ENCODE data around the gene CRHR1. TPM values are rescaled to one million over a fixed set of nuclear protein-coding genes. Genes with fewer than 3 reads are reported as not detected.
"Not testable (repeated sequence)": the region's sequence is repeated elsewhere in the genome, so short reads cannot be mapped to it uniquely, and the experiment has no call there.

CRHR1 gene
- under 1 TPM in 3 of 4 donors, not detected in 1; 0.21 to 0.67 (median 0.59) TPM for polyA plus RNA-seq (ENCODE audit: insufficient read length in 4 of 4)

DNA sequence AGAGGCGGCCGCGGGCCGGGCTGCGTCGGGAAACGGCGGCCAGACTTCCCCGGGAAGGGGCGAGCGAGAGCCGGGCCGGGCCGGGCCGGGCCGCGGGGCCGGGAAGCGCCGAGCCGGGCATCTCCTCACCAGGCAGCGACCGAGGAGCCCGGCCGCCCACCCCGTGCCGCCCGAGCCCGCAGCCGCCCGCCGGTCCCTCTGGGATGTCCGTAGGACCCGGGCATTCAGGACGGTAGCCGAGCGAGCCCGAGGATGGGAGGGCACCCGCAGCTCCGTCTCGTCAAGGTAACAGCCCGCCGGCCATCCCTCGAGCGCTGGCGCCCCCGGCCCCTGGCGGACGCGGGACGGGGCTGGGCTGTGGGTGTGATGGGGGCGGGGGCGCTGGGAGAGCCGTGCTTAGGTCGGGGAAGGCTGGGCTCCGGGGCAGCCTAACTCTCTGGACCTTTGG lies at the start of gene CRHR1:
Gene CRHR1, plus strand, starts transcription at position 28 of the 448 bp plus-strand sequence. Its CDS starts 225 bp downstream, at position 253.
- DNase-seq (ENCODE audit: low read depth in 4 of 4, low spot score in 2 of 4): no peak

DNA sequence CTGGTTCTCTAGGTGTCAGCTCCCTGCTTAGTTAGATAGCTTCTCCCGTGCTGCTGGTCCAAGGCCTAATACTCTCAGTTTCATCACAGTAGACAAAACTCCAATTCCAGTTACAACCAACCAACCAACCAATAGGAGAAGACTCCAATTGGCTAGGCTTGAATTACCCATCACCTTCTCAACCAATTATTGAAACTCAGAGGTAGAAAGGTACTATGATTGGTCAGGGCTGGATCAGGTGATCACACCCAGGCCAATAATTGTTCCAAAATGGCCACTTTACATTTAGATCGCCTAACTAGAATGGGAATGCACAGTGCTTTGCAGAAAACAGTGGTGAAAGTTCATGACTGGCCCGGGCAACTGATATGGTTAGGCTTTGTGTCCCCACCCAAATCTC lies 49.5 kb upstream of the CRHR1 start:
- DNase-seq (ENCODE audit: low read depth in 4 of 4, low spot score in 2 of 4): no peak

DNA sequence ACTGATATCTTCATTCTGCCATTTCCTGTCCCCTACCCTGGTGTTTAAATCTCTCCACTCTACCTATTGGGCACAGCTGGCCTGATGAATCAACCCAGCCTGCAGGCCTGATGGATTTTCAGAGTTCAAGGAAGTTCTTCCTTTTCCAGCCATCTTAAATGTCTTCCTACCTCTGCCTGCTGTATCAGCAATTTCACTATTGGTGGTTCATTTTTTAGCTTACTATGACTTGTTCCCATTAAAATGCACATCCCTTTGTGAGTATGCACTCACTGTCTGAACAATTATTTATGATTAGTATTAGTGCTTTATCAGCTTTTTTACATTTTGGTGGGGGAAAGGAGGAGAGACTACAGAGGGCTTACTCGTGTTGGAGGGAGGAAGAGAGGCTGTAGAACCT lies 48.6 kb upstream of the CRHR1 start:
- no peak for DNase-seq (ENCODE audit: low read depth in 4 of 4, low spot score in 2 of 4)

DNA sequence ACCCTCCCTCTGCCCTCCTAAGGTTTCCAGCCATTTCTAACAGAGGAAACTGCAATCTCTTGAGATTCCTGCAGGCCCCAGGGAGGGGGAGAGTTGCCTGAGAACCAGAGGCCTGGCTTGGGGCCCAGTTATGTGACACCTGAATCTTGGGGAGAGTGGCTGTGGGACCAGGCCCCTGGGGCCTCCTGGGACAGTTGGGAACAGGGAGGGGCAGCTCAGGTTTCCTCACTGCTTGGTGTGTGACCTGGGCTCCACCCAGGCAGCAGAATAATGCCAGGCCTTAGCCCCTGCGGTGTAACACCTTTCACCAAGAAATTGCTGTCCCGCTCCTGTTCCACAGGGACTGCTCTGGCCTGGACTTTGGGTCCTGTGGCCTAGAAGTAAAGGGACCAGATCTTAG lies 44.3 kb upstream of the CRHR1 start:
- DNase-seq (ENCODE audit: low read depth in 4 of 4, low spot score in 2 of 4): no peak

DNA sequence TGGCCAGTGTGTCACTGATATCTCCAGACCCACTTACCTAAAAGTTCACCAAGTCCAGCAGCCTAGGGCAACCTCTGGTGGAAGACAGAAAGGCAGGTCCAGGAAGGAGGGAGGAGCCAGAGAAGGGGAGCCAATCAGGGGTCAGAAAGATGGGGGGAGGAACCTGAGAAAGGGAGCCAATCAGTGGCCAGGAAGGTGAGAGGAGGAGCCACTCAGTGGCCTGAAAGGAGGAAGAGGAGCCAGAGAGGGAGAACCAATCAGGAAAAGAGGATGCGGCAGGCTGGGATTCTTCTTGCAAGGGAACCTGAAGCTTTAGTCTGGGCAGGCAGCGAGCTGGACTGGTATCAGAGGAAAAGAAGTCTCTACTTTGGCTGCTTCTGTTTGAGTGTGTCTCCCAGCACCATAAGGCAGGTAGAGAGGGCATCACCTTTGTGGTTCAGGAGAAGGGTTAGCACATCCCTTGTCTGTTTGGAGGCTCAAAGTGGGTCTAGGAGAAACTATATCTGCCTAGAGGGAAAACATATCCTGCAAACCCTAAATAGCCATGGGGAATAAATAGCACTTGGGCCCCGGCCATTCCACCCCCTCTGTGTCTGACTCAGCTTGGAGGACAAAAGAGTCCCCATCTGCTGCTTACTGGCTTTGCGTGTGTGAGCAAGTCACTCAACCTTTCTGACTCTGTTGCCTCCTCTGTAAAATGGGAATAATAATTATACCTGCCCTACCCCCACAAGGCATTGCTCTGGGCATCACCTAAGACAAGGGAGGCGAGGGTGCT lies 43.4 kb upstream of the CRHR1 start:
- peak in 1 of 4 donors; percentile 18 for DNase-seq (ENCODE audit: low read depth in 4 of 4, low spot score in 2 of 4)

DNA sequence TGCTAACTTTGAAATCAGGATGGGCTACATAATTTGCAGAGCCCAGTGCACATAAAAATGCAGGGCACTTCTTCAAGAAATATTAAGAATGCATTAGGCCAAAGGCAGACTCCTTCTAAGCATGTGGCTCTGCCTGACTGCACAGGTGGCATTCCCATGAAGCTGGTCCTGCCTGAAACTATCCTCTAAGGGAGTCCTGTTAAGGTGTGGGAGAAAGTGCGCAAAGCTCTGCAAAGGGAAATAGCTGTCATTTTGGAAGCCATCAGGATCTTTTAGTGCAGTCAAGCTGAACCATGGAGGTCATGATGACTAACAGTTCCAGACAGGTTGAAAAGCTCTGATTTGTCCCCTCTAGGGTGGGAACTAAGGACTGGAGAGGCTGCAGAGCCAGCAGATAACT lies 41.9 kb upstream of the CRHR1 start:
- DNase-seq (ENCODE audit: low read depth in 4 of 4, low spot score in 2 of 4): no peak

DNA sequence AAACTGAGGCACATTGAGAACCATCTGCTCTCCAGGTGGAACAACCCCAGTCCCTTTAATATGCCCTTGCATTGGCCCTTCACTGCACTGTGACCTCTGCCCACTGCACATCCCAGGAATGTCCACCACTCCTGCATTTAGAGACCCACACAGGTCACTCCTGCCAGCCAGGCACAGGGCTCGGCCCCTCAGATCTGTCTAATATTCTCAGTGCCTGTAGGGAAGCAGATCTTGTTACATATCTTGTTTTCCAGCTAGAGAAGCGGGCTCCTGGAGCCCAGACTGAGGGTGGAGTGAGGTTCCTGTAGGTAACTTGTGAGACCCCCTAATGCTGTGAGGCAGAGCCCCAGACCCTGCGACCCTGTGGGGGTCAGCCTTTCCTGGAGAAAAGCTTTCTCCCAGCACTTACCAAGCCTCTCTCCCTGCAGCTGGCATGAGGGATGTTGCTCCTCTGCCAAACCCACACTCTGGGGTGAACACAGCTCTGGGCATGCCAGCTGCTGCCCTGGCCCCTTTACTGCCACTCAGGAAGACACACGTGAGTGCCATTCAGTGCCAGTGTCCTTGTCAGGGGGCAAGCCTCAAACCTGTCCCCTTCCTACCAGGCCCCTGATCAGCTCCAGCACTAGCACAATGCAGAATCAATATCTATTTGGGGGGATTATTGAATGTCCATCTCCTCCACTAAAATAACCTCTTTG lies 40.3 kb upstream of the CRHR1 start:
- no peak for DNase-seq (ENCODE audit: low read depth in 4 of 4, low spot score in 2 of 4)

DNA sequence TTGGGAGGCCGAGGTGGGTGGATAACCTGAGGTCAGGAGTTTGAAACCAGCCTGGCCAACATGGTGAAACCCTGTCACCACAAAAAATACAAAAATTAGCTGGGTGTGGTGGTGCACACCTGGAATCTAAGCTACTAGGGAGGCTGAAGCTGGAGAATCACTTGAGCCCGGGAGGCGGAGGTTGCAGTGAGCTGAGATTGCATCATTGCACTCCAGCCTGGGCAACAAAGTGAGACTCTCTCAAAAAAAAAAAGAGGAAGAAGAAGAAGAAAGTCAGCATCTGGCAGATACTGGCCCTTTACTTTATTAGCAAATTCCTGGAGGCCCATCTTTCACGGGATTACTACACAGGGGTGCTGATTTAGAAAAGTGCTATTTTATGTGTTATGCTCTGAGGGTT lies 39.3 kb upstream of the CRHR1 start:
- not testable (repeated sequence) for DNase-seq (ENCODE audit: low read depth in 4 of 4, low spot score in 2 of 4)

DNA sequence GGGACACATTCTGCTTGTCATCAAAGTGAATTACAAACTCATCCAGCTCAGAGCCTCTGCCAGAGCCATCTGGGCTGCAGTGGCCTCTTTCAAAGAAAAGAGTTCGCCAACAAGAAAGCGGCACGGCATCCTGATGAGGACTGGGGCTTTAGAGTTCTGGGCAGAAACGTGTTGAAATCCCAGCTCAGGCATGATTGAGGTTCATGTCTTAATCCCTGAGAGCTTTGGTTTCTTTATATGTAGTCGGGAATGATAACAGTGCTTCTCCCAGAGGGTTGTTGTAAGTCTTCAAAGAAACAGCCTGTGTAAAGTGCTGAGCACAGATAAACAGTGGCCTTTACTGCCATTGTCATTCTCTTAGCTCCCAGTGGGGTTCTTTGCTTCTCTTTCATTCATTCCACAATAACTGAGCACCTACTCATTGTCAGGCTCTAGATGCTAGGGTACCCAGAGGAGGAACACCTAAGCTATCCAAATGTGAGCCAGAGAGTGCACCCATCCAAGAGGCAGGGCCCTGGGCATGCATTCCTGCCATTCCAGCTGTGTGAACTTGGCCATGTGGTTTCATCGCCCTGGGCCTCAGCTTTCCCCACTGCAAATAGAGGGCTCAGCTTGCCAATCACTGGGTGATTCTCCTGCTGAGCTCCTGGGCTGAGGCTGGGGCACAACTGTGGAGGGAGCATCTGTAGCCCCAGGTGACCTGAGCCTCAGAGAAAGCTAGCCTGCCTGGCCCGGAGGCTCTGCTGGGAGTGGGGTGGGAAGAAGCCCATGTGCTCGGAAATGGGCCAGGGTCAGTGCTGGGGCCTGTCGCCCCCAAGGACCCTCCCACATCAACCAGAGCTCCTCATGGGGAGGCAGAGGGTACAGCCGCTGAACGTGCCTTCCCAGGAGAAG lies 38.3 kb upstream of the CRHR1 start:
- DNase-seq (ENCODE audit: low read depth in 4 of 4, low spot score in 2 of 4): no peak

DNA sequence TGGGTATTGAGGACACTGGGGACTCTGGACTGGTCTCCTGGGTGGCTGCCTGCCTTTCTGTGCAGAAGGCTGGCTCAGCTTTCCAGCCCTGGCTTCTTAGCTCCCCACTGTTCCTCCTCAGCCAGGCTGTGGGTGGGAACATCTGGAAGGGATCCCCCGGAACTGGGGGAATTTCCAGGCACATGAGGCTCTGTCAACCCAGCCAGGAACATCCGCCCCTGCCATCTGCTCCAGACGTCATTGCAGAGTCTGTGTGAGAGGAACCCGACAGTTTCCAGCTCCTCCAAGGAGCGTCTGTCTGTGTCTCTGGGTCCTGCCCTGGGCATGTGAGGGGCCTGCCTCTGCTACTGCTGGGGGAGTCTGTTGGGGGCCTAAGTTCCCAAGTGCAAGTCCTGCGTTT lies 36.2 kb upstream of the CRHR1 start:
- no peak for DNase-seq (ENCODE audit: low read depth in 4 of 4, low spot score in 2 of 4)

DNA sequence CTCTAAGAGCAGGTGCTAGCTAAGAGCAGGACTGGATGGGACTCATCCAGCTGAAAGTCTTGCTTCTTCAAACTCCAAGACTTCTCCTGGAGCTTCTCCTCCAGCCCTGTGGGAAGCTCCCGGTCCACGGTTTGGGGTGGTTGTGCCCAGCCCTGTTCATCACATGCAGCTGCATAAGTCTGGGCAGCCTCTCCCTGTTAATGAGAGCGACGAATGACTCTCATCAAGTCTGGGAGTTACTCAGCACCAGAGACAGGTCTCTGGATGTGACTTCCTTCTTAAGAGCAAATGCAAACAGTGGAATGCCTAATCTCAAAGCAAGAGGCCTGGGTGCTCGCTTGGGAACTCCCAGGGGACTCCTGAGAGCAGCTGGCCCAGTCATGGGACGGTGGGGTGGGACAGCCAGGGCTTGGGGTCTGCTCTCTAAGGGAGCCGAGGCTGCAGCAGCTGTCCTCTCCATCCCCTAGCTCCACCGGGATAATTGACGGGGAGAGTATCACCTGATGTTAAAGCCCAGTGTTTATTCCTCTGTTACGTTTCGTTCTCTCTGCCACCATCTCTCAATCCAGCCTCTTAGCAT lies 35.3 kb upstream of the CRHR1 start:
- DNase-seq (ENCODE audit: low read depth in 4 of 4, low spot score in 2 of 4): no peak

DNA sequence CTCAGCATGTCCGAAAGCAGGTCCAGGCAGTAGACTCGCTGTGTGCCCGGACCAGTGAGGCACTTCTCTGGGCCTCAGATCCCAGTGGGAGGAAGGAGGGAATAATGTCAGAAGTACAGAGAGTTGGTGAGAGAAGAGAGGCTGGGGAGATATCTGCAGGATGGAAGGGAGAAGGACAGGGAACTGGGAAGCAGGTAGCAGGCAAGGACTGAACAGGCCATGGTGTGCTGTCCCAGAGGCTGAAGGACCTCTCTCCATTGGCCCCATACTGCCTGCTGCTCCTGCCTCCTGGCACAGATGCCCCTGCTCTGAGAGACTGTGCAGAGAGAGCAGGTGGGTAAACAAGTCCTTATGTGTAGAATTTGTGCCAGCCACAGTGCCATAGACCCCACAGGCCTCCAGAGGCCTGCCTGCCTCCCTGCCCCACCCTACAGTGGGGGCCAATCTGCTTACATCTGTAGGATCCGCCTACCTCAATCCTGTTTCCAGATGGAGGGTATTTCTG lies 34.2 kb upstream of the CRHR1 start:
- DNase-seq (ENCODE audit: low read depth in 4 of 4, low spot score in 2 of 4): no peak

DNA sequence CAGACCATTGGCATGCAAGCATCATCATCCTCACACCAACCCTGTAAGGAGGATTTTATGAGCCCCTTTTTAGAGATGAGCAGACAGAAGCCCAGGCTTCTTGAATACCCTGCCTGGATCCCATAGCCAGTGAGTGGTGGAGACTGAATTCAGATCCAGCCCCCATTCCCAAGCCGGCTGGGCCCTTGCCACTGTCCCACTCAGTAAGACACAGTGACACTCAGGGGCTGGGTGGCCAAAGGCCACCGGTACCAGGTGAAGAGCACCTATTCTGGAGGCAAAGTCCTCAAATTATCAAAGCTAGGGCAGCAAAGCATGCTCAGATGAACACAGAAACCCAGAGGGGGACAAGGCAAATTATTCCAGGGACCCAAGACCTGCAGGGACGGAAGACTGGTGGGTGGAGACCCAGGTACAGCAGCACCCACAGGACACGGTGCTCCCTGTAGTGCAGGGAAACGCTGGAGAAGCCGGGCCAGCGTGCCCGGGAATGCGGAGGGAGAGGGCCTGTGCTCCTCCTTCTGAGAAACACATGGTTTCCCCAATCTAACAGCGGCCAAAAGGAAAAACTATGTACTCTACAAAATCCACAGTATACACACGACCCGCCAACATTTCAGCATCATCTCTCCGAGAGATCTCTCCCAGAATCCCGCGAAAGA lies 33.2 kb upstream of the CRHR1 start:
- DNase-seq (ENCODE audit: low read depth in 4 of 4, low spot score in 2 of 4): no peak

DNA sequence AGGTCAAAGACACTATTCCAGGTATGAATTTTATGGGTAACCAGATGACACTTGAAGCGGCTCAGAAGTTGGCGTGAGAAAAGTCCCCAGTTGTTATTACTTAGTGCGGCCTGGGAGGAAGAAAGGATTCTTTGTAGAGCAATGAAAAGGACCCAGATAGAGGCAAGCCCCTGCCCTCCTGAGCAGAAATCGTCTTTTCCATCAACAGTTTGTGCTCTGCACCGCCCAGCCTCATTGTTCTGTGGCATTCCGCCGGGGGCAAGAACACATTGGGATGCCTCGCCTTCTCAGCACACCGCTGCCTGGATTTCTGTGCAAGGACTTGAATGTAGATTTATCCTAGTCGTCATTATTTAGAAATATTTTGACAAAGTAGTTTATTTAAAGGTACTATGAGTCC lies 32.7 kb upstream of the CRHR1 start:
- no peak for DNase-seq (ENCODE audit: low read depth in 4 of 4, low spot score in 2 of 4)

DNA sequence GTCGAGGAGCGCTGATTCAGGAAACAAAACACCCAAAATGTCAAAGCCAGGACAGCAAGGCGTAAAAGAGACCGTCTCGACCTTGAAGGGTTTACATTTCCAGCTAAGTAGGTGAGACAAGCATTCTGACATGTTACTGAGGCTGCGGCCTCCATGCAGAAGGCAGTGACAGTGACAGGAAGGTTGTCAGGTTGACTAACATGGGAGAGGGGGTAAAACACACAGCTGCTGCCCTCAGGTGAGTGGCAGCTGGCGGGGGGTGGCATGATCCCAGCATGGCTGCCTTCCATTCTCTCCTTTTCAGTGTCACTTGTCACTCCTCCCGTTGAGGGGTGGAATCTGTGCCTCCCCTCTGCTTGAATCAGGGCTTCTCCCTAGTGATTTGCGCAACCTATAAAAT lies 31.9 kb upstream of the CRHR1 start:
- DNase-seq (ENCODE audit: low read depth in 4 of 4, low spot score in 2 of 4): no peak

DNA sequence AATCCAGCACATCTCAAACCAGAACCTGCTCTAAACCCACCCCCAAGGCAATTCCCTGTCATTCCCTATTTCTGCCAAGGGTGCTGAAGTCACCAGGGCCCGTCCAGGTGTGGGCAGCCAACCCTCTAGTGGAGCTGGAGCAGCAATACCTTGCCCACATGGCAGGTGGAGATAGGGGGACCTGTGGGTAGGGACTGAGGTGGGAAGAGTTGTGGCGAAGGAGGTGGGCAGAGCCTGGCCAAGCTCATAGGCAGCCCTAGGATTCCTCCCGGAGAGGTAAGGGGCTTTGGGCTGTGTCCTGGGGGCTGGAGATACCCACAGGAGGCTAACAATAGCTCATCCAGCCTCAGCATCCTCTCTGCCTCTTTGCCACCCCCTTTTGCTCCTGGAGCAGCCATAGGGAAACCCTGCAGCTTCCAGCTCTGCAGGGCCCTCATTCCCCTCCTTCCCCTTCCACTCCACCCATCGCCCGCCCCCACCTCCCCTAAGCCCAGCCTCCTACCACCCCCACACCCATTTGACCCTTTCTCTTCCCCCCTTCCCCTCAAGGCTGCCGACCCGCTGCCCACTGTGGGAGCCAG lies 30.4 kb upstream of the CRHR1 start:
- no peak for DNase-seq (ENCODE audit: low read depth in 4 of 4, low spot score in 2 of 4)

DNA sequence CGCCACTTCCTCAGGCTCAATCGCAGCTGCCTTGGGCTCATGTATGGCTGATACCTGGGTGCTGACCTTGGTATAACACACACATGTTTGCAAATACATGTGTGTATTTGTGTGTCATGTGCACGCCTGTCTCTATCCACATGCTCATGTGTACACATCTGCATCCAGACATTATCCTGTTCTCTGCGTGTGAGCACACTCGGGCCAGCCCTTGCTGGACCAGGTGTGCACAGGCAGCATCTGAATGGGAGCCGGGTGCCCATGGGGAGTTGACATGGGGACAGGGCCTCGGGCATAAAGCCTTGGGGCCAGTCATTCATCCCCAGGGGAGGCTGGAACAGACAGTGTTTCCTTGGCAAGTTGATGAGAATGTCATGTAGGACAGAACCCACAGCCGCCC lies 29.1 kb upstream of the CRHR1 start:
- DNase-seq (ENCODE audit: low read depth in 4 of 4, low spot score in 2 of 4): no peak

DNA sequence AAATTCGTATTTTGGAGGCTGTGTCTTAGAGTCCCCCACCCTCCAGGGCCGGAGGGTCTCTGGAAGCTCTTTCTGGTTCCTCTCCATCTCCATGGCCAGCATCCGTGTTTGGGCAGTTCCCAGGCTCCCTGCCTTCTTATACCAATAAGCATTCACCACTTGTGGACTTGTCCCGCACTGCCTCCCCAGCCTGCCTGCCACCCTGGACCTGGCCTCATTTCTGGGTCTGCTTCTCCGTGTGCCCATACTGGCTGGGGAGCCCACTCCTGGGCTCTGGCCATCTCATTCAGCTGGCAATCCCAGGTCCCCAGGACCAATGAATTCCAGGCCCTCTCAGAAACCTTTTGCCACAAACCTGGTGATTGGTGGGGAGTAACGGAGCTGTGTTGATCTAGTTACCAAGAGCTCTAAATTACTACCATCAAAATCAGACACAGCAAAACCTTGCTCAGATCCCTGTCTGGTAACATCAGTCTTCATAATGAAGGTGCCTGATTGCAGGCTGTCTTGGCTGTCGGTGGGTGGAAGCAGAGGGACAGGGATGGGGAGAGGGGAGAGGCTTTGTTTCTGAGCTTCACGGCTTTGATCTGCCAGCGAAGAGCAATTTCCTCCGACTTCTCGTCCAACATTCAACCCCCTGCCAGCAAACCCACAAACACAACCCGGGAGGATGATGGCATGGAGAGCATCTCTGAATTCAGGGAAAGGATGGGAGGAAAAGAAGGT lies 27.7 kb upstream of the CRHR1 start:
- no peak for DNase-seq (ENCODE audit: low read depth in 4 of 4, low spot score in 2 of 4)

All from left renal cortex interstitium (tissue), 4 donors.